Panc1 (cell line): ENCODE results near the gene IFI44.

Source experiments
- CTCF ChIP-seq: fragments of 450-650 bp; IDR thresholded peaks from 2 replicates; pipeline ENCODE4 v1.5.1; 2017; ENCODE audit warnings: mild to moderate bottlenecking
- POLR2AphosphoS5 ChIP-seq: IDR thresholded peaks from 2 replicates; pipeline ENCODE4 v1.6.1; 2012; ENCODE audit warnings: mild to moderate bottlenecking, low read depth, low read length, moderate library complexity
- REST ChIP-seq, 2 experiments: IDR thresholded peaks; 2 replicates each; pipeline ENCODE4 v1.6.1; 2011 to 2012; ENCODE audit warnings: low read depth in 2 of 2, control low read depth in 1 of 2, low read length in 1 of 2, mild to moderate bottlenecking in 1 of 2, moderate library complexity in 1 of 2; ENCODE audit not compliant: insufficient read depth in 1 of 2
- SIN3A ChIP-seq: IDR thresholded peaks from 2 replicates; pipeline ENCODE4 v1.6.1; 2012; ENCODE audit warnings: low read depth, mild to moderate bottlenecking, low read length, moderate library complexity, borderline replicate concordance; ENCODE audit not compliant: insufficient read depth
- TCF7L2 ChIP-seq: IDR thresholded peaks from 2 replicates; pipeline ENCODE4 v1.6.1; 2011; ENCODE audit warnings: mild to moderate bottlenecking, low read depth, low read length, inconsistent platforms

GRCh38 chr1:78622548-78622947, 27.1 kb upstream of the IFI44 start:
- TF ChIP-seq POLR2AphosphoS5 (no peak), REST (IDR thresholded peaks at IDR 0.05; ENCODE audit: insufficient read depth in 1 of 2, low read depth in 2 of 2, low read length in 1 of 2) (no peak), CTCF (no peak), TCF7L2 (no peak), SIN3A (no peak)
